Nephron (organoid): Measurements from ENCODE around the gene TAF4.

Experiments used
- H3K27ac Mint-ChIP-seq, 3 experiments: 2 replicates each; pipeline ENCODE4 v1.8.0; 2020; ENCODE audit warnings: mixed read lengths in 3 of 3, mild to moderate bottlenecking in 2 of 3, moderate library complexity in 1 of 3
- H3K27me3 Mint-ChIP-seq: 2 replicates; pipeline ENCODE4 v1.8.0; 2021; ENCODE audit warnings: low read depth, mild to moderate bottlenecking, moderate library complexity, mixed read lengths
- H3K36me3 Mint-ChIP-seq: 2 replicates; pipeline ENCODE4 v1.8.0; 2020; ENCODE audit warnings: low read depth, mixed read lengths
- H3K4me1 Mint-ChIP-seq: 2 replicates; pipeline ENCODE4 v1.8.0; 2020; ENCODE audit warnings: mixed read lengths
- H3K4me3 Mint-ChIP-seq, 3 experiments: 2 replicates each; pipeline ENCODE4 v1.8.0; 2020; ENCODE audit warnings: mild to moderate bottlenecking in 3 of 3, mixed read lengths in 3 of 3, moderate library complexity in 2 of 3
- H3K9me3 Mint-ChIP-seq: 2 replicates; pipeline ENCODE4 v1.8.0; 2020; ENCODE audit warnings: mixed read lengths
- TF ChIP-seq, protein P1 (sequence below), 3 experiments: fragments of 200-600 bp; sonication (generic); IDR thresholded peaks; one replicate each; pipeline ENCODE4 v1.5.0; 2021; ENCODE audit warnings: antibody characterized with exemption in 3 of 3; ENCODE audit not compliant: unreplicated experiment in 3 of 3

The TAF4 gene

DNA sequence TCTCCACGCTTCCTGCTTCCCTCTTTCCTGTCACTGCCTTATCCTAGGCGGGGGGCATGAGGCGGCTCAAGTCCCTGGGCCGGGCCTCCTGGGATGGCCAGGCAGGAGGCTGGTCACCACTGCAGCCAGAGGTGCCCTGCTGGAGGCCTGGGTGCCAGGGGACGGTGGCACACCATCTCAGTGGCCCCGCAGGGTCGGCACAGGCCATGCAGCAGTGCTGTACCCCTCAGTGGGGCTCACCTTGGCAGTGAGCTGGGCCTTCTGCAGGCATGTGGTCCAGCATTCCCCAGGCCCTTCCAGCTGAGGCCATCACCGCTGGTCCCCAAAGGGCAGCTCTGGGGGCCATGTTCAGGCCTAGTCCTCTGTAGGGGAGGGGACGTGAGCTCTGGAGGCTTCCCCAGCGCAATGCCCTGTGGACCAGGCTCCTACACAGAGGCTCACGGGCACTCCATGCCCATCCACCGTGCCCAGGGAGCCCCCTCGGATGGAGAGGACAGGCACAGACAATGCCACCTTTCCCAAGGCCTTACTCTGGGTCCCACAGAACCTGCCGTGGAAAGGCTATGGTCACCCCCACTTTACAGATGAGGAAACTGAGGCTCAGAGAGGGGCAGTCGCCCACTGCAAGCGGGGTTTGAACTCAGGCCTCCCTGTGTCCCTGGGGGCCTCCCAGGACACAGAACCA lies 123.8 kb downstream of the TAF4 start:
- no peaks in the 10 kb centered on the region for H3K4me1 Mint-ChIP-seq
- H3K36me3 Mint-ChIP-seq = no peaks in the 10 kb centered on the region
- TF ChIP-seq, protein P1, sequence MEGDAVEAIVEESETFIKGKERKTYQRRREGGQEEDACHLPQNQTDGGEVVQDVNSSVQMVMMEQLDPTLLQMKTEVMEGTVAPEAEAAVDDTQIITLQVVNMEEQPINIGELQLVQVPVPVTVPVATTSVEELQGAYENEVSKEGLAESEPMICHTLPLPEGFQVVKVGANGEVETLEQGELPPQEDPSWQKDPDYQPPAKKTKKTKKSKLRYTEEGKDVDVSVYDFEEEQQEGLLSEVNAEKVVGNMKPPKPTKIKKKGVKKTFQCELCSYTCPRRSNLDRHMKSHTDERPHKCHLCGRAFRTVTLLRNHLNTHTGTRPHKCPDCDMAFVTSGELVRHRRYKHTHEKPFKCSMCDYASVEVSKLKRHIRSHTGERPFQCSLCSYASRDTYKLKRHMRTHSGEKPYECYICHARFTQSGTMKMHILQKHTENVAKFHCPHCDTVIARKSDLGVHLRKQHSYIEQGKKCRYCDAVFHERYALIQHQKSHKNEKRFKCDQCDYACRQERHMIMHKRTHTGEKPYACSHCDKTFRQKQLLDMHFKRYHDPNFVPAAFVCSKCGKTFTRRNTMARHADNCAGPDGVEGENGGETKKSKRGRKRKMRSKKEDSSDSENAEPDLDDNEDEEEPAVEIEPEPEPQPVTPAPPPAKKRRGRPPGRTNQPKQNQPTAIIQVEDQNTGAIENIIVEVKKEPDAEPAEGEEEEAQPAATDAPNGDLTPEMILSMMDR (IDR thresholded peaks at IDR 0.05; ENCODE audit: unreplicated experiment in 3 of 3) = no peak
- H3K4me3 Mint-ChIP-seq = no peak overlapping the region
- H3K27me3 Mint-ChIP-seq = no peaks in the 10 kb centered on the region
- H3K9me3 Mint-ChIP-seq = no peaks in the 10 kb centered on the region
- H3K27ac Mint-ChIP-seq = no peak overlapping the region

DNA sequence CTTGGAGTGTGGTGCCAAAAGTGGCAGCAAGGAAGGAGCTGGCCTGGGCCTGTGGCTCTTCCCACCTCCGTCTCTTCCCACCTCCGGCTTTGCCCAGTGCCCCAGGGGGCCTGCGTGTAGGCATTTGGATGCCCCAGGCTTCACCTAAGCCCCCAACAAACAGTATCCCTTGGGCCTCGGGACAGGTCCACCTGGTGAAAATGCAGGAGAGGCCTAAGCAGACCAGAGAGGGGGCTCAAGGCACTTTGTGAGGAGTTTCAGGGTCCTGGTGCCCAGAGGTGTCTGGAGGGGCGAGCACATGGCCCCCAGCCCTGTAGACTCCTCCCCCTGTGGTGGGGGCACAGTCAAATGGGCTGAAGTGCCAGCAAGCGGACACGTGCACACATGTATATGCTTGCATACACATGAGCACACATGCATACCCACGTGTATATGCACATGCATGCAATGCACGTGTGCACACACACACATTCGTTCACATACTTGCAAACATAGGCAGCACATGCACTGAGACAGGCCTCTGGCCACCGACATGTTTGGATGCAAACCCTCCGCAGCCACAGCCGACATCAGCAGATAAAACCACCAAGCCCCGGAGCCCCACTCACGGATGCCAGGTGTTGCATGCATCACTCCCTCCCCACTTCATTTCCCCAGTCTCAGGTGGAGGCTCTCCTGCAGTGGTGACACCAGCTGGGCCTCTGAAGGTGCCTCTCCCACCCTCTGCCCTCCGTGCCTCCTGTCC lies 124.5 kb downstream of the TAF4 start:
- Mint-ChIP-seq H3K27me3 (peaks cover 3% of the 10 kb centered on the region), H3K4me1 (no peaks in the 10 kb centered on the region), H3K9me3 (no peaks in the 10 kb centered on the region), H3K27ac (no peak overlapping the region), H3K4me3 (no peak overlapping the region), H3K36me3 (no peaks in the 10 kb centered on the region)
- TF ChIP-seq, protein P1 (IDR thresholded peaks at IDR 0.05; ENCODE audit: unreplicated experiment in 3 of 3) = no peak

DNA sequence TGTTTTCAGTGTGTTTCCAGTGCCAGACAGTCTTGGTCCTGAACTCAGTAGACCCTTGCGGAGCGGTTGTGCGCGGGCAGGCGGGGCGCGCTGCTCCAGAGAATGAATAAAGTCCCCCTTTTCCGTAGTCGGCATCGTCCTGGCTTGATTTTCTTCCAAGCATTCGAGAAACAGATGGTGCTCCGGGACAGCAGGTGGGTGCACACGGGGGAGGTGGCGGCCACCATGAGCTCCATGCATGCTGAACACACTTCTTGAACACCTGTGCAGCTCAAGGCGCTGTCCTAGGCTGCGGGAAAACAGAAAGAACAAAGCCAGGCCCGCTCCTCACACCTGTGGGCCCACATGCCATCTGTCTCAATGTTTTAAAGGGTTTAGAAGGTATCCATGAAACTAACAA lies 125.2 kb downstream of the TAF4 start:
- Mint-ChIP-seq H3K9me3 (no peaks in the 10 kb centered on the region), H3K27ac (no peak overlapping the region), H3K4me3 (no peak overlapping the region), H3K36me3 (no peaks in the 10 kb centered on the region), H3K27me3 (peaks cover 3% of the 10 kb centered on the region), H3K4me1 (no peaks in the 10 kb centered on the region)
- TF ChIP-seq, protein P1 (IDR thresholded peaks at IDR 0.05; ENCODE audit: unreplicated experiment in 3 of 3) = no peak

DNA sequence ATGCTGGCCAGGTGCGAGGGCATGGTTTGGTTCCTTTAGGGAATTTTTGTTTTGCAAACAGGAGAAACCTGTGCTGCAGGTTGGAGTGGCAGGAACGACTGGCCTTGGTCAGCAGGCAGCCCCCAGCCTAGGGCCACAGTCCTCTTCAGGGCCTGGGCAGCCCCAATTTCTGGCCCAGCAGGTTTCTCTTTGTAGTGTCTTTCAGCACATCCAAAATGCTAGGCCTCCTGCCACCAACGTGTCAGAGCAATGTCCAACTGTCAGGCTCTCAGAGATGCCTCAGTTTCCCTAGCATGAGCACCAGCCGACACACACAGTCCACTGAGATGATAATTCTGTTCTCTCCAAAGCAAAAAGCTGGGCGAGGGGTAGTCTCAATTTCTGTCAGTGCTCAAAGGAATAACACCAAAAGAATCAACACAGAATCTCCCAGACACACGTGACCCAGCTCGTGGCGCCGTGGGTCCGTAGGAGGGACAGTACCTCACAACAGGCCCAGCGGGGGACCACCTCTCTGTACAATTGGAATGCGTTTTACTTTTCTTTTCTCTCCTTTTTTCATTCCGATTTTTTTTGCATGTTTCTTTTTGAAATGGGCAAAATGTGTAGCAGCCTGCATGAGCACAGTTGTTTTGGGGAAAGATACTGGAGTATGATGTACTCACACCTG lies 125.9 kb downstream of the TAF4 start:
- peaks cover 3% of the 10 kb centered on the region for H3K27me3 Mint-ChIP-seq
- TF ChIP-seq, protein P1 (IDR thresholded peaks at IDR 0.05; ENCODE audit: unreplicated experiment in 3 of 3) = no peak
- H3K4me1 Mint-ChIP-seq = no peaks in the 10 kb centered on the region
- H3K36me3 Mint-ChIP-seq = no peaks in the 10 kb centered on the region
- no peaks in the 10 kb centered on the region for H3K9me3 Mint-ChIP-seq
- no peak overlapping the region for H3K27ac Mint-ChIP-seq
- H3K4me3 Mint-ChIP-seq = no peak overlapping the region

DNA sequence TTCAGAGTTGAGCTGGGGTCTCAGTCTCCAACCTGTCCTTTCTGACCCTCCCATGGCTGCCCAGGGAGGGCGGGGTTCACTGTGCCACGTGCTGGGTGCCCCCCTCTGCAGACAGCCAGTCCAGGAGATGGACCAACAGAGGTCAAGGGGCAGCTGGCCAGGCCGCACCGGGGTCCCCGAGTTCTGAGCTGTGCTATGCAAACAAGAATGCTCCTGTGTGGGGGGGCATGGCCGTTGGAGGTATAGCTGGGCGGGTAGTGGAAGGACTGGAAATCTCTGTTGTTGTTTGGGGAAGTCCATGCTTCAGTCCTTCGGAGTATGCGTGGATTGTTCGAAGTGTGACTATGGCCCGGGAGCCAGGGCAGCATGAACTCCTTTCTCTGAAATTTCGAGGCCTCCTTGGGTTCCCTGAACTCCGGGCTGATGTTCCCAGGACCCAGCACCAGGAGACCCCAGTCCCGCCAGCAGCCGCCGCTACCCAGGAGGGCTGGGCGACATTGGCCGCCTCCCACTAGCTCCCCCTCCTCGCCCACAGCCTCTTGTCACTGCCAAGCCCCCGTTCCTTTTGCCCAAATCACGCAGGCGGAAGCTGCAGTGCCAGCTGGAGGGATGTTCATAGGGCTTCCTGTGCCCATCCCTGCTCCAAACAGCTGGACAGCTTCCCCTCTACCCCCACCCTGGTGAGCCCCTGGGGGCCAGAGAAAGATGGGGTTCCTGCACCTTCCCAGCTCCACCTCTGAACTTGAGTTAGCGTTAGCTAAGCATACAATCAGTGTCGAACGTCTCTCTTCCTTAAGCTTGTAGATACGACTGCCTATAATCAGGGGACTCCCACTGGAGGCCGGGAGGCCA lies 126.6 kb downstream of the TAF4 start:
- Mint-ChIP-seq H3K9me3 (no peaks in the 10 kb centered on the region), H3K27ac (no peak overlapping the region), H3K36me3 (no peaks in the 10 kb centered on the region), H3K27me3 (peaks cover 3% of the 10 kb centered on the region), H3K4me3 (no peak overlapping the region), H3K4me1 (no peaks in the 10 kb centered on the region)
- TF ChIP-seq, protein P1 (IDR thresholded peaks at IDR 0.05; ENCODE audit: unreplicated experiment in 3 of 3) = no peak
